ENCODE data around the gene MACF1.

DNA sequence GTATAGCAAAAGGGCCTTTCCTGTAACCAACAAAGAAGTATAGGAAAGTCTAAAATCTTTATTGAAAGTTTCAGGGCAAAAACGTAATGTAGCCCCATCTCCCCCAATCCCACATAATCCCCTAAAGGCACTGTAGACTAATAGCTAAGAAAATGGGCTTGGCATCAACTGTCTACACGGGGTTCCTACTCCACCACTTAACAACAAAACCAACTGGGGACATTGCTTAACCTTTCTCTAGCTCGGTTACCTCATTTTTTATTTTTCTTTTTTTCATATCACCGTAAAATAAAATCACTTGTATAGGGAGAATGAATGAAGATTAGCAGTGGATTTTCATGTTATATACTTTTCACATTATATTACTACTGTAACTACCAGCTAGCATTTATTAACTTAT is 12.3 kb downstream of the MACF1 start:
- TF ChIP-seq POLR2A (IDR thresholded peaks at IDR 0.05) = no peak
- TF ChIP-seq, protein P1, sequence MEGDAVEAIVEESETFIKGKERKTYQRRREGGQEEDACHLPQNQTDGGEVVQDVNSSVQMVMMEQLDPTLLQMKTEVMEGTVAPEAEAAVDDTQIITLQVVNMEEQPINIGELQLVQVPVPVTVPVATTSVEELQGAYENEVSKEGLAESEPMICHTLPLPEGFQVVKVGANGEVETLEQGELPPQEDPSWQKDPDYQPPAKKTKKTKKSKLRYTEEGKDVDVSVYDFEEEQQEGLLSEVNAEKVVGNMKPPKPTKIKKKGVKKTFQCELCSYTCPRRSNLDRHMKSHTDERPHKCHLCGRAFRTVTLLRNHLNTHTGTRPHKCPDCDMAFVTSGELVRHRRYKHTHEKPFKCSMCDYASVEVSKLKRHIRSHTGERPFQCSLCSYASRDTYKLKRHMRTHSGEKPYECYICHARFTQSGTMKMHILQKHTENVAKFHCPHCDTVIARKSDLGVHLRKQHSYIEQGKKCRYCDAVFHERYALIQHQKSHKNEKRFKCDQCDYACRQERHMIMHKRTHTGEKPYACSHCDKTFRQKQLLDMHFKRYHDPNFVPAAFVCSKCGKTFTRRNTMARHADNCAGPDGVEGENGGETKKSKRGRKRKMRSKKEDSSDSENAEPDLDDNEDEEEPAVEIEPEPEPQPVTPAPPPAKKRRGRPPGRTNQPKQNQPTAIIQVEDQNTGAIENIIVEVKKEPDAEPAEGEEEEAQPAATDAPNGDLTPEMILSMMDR (IDR thresholded peaks at IDR 0.05 in 4 of 5, conservative IDR thresholded peaks at IDR 0.05 in 1 of 5) = no peak

All from gastrocnemius medialis (tissue), 4 donors.